Tibial nerve (tissue), 4 donors: ENCODE results near the gene AANAT.

Experiments used
- EP300 ChIP-seq, 2 donors: sonication (generic); formaldehyde crosslinking; IDR thresholded peaks; one replicate each; pipeline ENCODE4 v1.6.1; 2017; ENCODE audit warnings: antibody characterized with exemption in 2 of 2, mild to moderate bottlenecking in 1 of 2
- TF ChIP-seq, protein P1 (sequence below), 5 experiments: fragments of 200-600 bp in 3 of 5; fragments of 450-650 bp in 2 of 5; sonication (generic) in 3 of 5; IDR thresholded peaks; one replicate each; pipeline ENCODE4 v1.5.1; 2016 to 2019; ENCODE audit warnings: antibody characterized with exemption in 5 of 5, mild to moderate bottlenecking in 3 of 5, moderate library complexity in 2 of 5

DNA sequence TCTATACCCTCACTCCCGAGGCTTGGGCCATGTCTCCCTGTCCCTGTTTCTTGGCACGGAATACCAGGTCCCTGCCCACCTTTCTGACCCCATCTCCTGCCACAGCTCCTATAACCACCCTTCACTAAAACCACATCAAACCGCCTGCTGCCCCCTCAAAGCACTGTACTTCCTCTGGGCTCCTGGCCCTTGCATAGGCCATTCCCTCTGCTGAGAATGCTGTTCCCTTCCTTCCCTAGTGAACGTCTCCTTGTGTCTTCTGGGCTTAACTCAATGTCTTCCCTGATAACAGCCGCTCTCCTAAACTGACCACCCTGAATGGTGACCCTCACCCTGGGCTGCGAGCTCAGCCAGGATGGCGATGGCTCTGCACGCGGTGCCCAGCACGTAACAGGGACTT lies 10.7 kb downstream of the AANAT start:
- TF ChIP-seq, protein P1, sequence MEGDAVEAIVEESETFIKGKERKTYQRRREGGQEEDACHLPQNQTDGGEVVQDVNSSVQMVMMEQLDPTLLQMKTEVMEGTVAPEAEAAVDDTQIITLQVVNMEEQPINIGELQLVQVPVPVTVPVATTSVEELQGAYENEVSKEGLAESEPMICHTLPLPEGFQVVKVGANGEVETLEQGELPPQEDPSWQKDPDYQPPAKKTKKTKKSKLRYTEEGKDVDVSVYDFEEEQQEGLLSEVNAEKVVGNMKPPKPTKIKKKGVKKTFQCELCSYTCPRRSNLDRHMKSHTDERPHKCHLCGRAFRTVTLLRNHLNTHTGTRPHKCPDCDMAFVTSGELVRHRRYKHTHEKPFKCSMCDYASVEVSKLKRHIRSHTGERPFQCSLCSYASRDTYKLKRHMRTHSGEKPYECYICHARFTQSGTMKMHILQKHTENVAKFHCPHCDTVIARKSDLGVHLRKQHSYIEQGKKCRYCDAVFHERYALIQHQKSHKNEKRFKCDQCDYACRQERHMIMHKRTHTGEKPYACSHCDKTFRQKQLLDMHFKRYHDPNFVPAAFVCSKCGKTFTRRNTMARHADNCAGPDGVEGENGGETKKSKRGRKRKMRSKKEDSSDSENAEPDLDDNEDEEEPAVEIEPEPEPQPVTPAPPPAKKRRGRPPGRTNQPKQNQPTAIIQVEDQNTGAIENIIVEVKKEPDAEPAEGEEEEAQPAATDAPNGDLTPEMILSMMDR (IDR thresholded peaks at IDR 0.05), result no peak
- no peak for TF ChIP-seq EP300 (IDR thresholded peaks at IDR 0.05)
